ENCODE data around the gene SHD.

GRCh38 chr19:4304538-4305256 is 25.6 kb downstream of the SHD start, which contains the start of gene FSD1:
- TF ChIP-seq POU6F1 (CRISPR knock-in tag; IDR thresholded peaks at IDR 0.05; ENCODE audit: borderline replicate concordance, low read depth) (no peak), CSDC2 (CRISPR knock-in tag; IDR thresholded peaks at IDR 0.05) (no peak), ZC3H10 (CRISPR knock-in tag; IDR thresholded peaks at IDR 0.05) (no peak), PPARA (CRISPR knock-in tag; IDR thresholded peaks at IDR 0.05; ENCODE audit: borderline replicate concordance) (no peak), GLIS3 (CRISPR knock-in tag; IDR thresholded peaks at IDR 0.05) (no peak), TCF4 (CRISPR knock-in tag; IDR thresholded peaks at IDR 0.05; ENCODE audit: borderline replicate concordance) (no peak), PATZ1 (CRISPR knock-in tag; IDR thresholded peaks at IDR 0.05; ENCODE audit: borderline replicate concordance) (no peak)
